Naive thymus-derived CD4-positive, alpha-beta T cell (primary cell): ENCODE measurements around the gene GALNT10. TPM values are rescaled to one million over a fixed set of nuclear protein-coding genes. Genes with fewer than 3 reads are reported as not detected.

ENCODE experiments used
- ATAC-seq: fragments of 150-1000 bp; cut with Tn5 transposase; 2 replicates; pipeline ENCODE4 v1.10.0; 2021; ENCODE audit warnings: mild to moderate bottlenecking, moderate library complexity
- CTCF ChIA-PET: fragments of 350-600 bp; sonication (Branson Sonifier 250); formaldehyde crosslinking; loops from one replicate; lab custom pipeline; 2021; ENCODE audit warnings: antibody characterized with exemption; lab: Charles Lee
- POLR2A ChIA-PET: fragments of 350-600 bp; sonication (Branson Sonifier 250); formaldehyde crosslinking; loops from one replicate; lab custom pipeline; 2021; ENCODE audit warnings: antibody characterized with exemption, inconsistent platforms; lab: Charles Lee
- DNase-seq, 9 donors: peaks; one replicate each; pipeline versions ENCODE4 v3.0.0 to v3.0.0-alpha.2; 2020 to 2022; ENCODE audit warnings: mixed read lengths in 1 of 9
- H3K27ac ChIP-seq: one replicate; pipeline ENCODE4 v1.7.0; 2013; ENCODE audit warnings: mild to moderate bottlenecking, low read depth, low read length, moderate library complexity
- H3K27me3 ChIP-seq, 2 donors: one replicate each; pipeline ENCODE4 v1.7.0; 2013; ENCODE audit warnings: low read length in 2 of 2, mild to moderate bottlenecking in 2 of 2, moderate library complexity in 2 of 2; ENCODE audit not compliant: control insufficient read depth in 2 of 2, insufficient read depth in 2 of 2
- H3K36me3 ChIP-seq, 3 experiments: 1 replicate in 2 of 3; 2 replicates in 1 of 3; pipeline ENCODE4 v1.7.0; 2013; ENCODE audit warnings: low read length in 3 of 3, mild to moderate bottlenecking in 3 of 3, moderate library complexity in 1 of 3; ENCODE audit not compliant: insufficient read depth in 3 of 3, control insufficient read depth in 2 of 3
- H3K4me1 ChIP-seq, 2 donors: one replicate each; pipeline ENCODE4 v1.7.0; 2013; ENCODE audit warnings: low read length in 2 of 2, mild to moderate bottlenecking in 2 of 2, moderate library complexity in 1 of 2; ENCODE audit not compliant: control insufficient read depth in 2 of 2, insufficient read depth in 2 of 2
- H3K4me3 ChIP-seq: 2 replicates; pipeline ENCODE4 v1.7.0; 2013; ENCODE audit warnings: mild to moderate bottlenecking, low read length
- H3K9me3 ChIP-seq, 3 experiments: 1 replicate in 2 of 3; 2 replicates in 1 of 3; pipeline ENCODE4 v1.7.0; 2013; ENCODE audit warnings: low read length in 3 of 3; ENCODE audit not compliant: control insufficient read depth in 2 of 3
- H3K27ac Mint-ChIP-seq, 9 donors: one replicate each; pipeline ENCODE4 v1.8.0; 2020 to 2022; ENCODE audit warnings: mixed read lengths in 9 of 9, mild to moderate bottlenecking in 8 of 9, moderate library complexity in 5 of 9, inconsistent platforms in 2 of 9
- H3K27me3 Mint-ChIP-seq, 5 donors: one replicate each; pipeline ENCODE4 v1.8.0; 2021 to 2022; ENCODE audit warnings: mixed read lengths in 5 of 5, mild to moderate bottlenecking in 1 of 5
- H3K36me3 Mint-ChIP-seq, 5 donors: one replicate each; pipeline ENCODE4 v1.8.0; 2020 to 2022; ENCODE audit warnings: mixed read lengths in 5 of 5, mild to moderate bottlenecking in 3 of 5, inconsistent platforms in 1 of 5
- H3K4me1 Mint-ChIP-seq, 7 donors: one replicate each; pipeline ENCODE4 v1.8.0; 2020 to 2022; ENCODE audit warnings: mixed read lengths in 7 of 7, mild to moderate bottlenecking in 3 of 7, inconsistent platforms in 1 of 7
- H3K4me3 Mint-ChIP-seq, 10 donors: one replicate each; pipeline ENCODE4 v1.8.0; 2020 to 2022; ENCODE audit warnings: mild to moderate bottlenecking in 10 of 10, mixed read lengths in 10 of 10, moderate library complexity in 6 of 10, inconsistent platforms in 2 of 10
- H3K9me3 Mint-ChIP-seq, 11 donors: one replicate each; pipeline ENCODE4 v1.8.0; 2020 to 2022; ENCODE audit warnings: mixed read lengths in 11 of 11, mild to moderate bottlenecking in 4 of 11, inconsistent platforms in 1 of 11, moderate library complexity in 1 of 11
- intact Hi-C, 2 donors: fragments of 100-400 bp; cut with micrococcal nuclease; formaldehyde crosslinking; loops; one replicate each; pipeline ENCODE4 v1.15.1; 2023
- polyA plus RNA-seq, 2 donors: library from polyadenylated mRNA; unstranded; fragments of 300-500 nt; fragmentation: Illumina TruSeq; gene quantifications; one replicate each; pipeline ENCODE4 v1.2.3, GENCODE V29; 2021
- total RNA-seq, 6 experiments: library from RNA in 5 of 6; stranded (reverse) in 5 of 6; gene quantifications; 1 replicate in 5 of 6; 2 replicates in 1 of 6; pipeline ENCODE4 v1.2.3 and lab custom pipeline; 2021 to 2026

GALNT10 gene
- total and polyA plus RNA-seq, 7 experiments from 2014 or later, result 6.2 to 56.4 (median 24.8) TPM

DNA sequence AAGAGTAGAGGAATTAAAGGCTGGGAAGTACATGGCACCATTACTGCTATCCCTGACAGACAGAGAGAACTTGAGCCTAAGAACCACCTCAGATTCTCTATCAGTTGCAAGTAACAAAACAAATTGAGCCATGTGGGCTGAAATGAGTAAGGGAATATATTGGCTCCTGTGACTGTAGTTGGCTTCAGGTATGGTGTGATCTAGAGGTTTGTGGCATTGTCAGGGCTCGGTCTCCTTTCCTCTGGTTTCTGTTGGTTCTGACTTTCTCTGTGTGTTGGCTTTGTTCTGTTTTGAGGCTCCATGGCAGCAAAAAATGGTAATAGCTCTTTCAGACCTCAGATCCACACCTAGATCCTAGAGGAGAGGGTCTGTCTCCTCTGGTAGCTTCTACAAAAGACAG lies 5.7 kb downstream of the GALNT10 start:
- peak overlapping the region in 8 of 10 donors; percentile 4 to 58 (median 44) for H3K4me3 Mint-ChIP-seq
- ATAC-seq (no peak), DNase-seq (no peak)
- intact Hi-C loops, result loop anchor here (5.0 to 10.0 kb wide), 4 partner anchors 41 to 749 kb away; partner anchors contain the start of genes CNOT8 (in 1 of the 2), FAXDC2 (in 1 of the 2) and MRPL22 (in 1 of the 2)
- peaks cover 35 to 37% of the 10 kb centered on the region in 2 donors for H3K4me1 ChIP-seq
- peaks cover 0 to 31% (median 4%) of the 10 kb centered on the region in 5 donors for H3K36me3 Mint-ChIP-seq
- H3K27ac Mint-ChIP-seq, result peak overlapping the region in 8 of 9 donors; percentile 21 to 97 (median 52)
- no peaks in the 10 kb centered on the region for H3K36me3 ChIP-seq
- H3K4me3 ChIP-seq, result no peak overlapping the region
- no peaks in the 10 kb centered on the region for H3K27me3 Mint-ChIP-seq
- CTCF ChIA-PET, result interaction anchor here (0.5 to 2.9 kb wide), 4 partner anchors 11 to 123 kb away, joined by 3 to 20 read pairs (median 4); no protein-coding TSS in a partner anchor
- H3K9me3 ChIP-seq, result no peaks in the 10 kb centered on the region
- H3K27ac ChIP-seq, result no peak overlapping the region
- H3K9me3 Mint-ChIP-seq, result no peaks in the 10 kb centered on the region
- POLR2A ChIA-PET, result interaction anchor here (1.2 to 1.3 kb wide), 2 partner anchors 9 to 12 kb away, joined by 3 to 4 read pairs; no protein-coding TSS in a partner anchor
- H3K4me1 Mint-ChIP-seq, result peaks cover 49 to 78% (median 57%) of the 10 kb centered on the region in 7 donors
- H3K27me3 ChIP-seq, result no peaks in the 10 kb centered on the region

DNA sequence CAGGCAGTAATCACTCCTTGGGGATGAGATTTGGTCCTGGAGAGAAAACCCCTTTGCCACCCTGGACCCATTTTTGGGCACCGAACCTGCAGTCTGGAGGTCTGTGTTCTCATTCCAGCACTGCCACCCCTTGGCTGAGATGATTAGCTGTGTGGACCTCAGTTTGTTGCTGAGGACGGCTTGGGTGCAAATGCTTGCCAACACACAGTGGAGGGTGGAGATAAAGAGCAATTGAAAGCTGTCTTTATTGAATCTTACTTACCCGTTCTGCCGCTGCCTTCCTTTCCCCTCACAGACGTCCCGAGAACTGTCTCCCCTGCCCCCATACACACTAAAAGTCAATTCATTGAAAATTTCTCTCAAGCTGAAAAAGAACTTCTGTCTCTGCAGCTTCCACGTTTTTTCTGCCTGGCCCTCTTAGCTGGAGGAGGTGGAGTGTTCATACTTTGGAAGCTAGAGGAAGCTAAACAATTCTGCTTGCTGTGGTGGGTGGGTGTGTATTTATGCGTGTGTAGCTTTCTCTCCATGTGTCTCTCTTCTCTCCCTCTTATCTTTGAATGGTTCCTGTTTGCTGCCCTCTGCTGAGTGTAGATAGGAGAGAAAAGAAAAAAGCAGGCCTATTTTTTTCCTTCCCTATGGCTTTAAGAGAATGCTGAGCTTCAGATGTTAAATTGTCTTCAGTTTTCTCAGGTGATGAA lies 6.6 kb downstream of the GALNT10 start:
- intact Hi-C loops, result loop anchor here (1.0 to 10.0 kb wide), 5 partner anchors 40 to 748 kb away; partner anchors contain the start of genes CNOT8 (in 1 of the 2), FAXDC2 (in 1 of the 2) and MRPL22 (in 1 of the 2)
- CTCF ChIA-PET, result interaction anchor here (0.6 to 2.9 kb wide), 13 partner anchors 8 to 159 kb away, joined by 3 to 20 read pairs (median 3); partner anchors contain the start of genes FAM114A2 and MFAP3

DNA sequence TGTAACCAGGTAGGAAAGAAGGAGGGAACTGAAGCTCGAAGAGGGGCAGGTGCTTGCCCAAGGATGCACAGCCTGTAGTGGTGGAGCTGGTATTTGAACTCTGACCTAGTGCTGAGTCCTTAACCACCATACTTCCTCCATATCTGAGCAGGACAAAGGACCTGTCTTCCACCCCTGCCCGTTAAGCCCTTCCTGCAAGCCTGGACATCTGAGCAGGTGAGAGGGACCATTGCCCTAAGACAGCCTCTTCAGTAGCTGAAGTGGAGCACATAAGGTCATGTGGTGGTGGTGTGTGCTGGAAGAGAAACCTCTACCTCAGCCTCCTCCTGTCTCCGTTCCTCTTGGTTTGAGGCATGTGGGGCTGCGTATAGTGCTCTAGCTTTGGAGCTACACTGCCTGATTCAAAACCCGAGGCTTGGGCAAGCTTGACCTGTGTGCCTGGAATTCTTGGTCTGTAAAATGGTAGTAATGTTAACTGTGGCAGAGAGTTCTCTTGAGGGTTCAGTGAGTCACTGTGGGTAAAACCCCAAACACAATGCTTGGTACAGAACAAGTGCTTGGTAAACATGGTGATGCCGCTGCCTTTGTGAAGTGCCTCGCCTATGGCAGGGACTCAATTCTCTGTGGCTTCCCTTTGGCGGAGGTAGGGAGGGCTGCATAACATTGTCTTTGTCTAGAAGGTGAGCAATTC lies 7.4 kb downstream of the GALNT10 start:
- Histone ChIP-seq H3K27ac (peak overlapping the region; percentile 0), H3K36me3 (no peaks in the 10 kb centered on the region), H3K9me3 (no peaks in the 10 kb centered on the region), H3K4me1 (peaks cover 32 to 37% of the 10 kb centered on the region in 2 donors), H3K4me3 (no peak overlapping the region), H3K27me3 (no peaks in the 10 kb centered on the region)
- Mint-ChIP-seq H3K9me3 (no peaks in the 10 kb centered on the region), H3K4me3 (peak overlapping the region in 9 of 10 donors; percentile 7 to 84 (median 57)), H3K36me3 (peaks cover 0 to 28% (median 4%) of the 10 kb centered on the region in 5 donors), H3K4me1 (peaks cover 40 to 78% (median 49%) of the 10 kb centered on the region in 7 donors), H3K27ac (peak overlapping the region; percentile 37 to 97 (median 82)), H3K27me3 (no peaks in the 10 kb centered on the region)
- intact Hi-C loops, result loop anchor here (1.0 to 10.0 kb wide), 10 partner anchors 8 to 747 kb away; partner anchors contain the start of genes GALNT10 (in 2 of the 2), CNOT8 (in 1 of the 2), FAXDC2 (in 1 of the 2) and MRPL22 (in 1 of the 2)
- peak in 3 of 9 donors; percentile 13 to 65 (median 47) for DNase-seq
- ChIA-PET CTCF (interaction anchor here (0.6 to 2.9 kb wide), 9 partner anchors 8 to 159 kb away, joined by 3 to 20 read pairs (median 4); partner anchors contain the start of genes FAM114A2 and MFAP3), POLR2A (interaction anchor here (0.6 to 4.1 kb wide), 6 partner anchors 7 to 159 kb away, joined by 3 to 16 read pairs (median 4); partner anchors contain the start of genes FAM114A2, GALNT10 and MFAP3)
- peak; percentile 78 for ATAC-seq

More for the DNA sequence above, 6.6 kb downstream of the GALNT10 start:
- POLR2A ChIA-PET, result interaction anchor here (0.6 to 4.1 kb wide), 5 partner anchors 8 to 158 kb away, joined by 3 to 16 read pairs (median 4); partner anchors contain the start of genes FAM114A2, GALNT10 and MFAP3
- Mint-ChIP-seq H3K4me3 (peak overlapping the region; percentile 1 to 84 (median 58)), H3K27ac (peak overlapping the region; percentile 27 to 97 (median 76)), H3K36me3 (peaks cover 0 to 31% (median 4%) of the 10 kb centered on the region in 5 donors), H3K27me3 (no peaks in the 10 kb centered on the region), H3K9me3 (no peaks in the 10 kb centered on the region), H3K4me1 (peaks cover 43 to 78% (median 49%) of the 10 kb centered on the region in 7 donors)
- Histone ChIP-seq H3K27ac (peak overlapping the region; percentile 0), H3K4me1 (peaks cover 28 to 29% of the 10 kb centered on the region in 2 donors), H3K4me3 (no peak overlapping the region), H3K27me3 (no peaks in the 10 kb centered on the region), H3K36me3 (no peaks in the 10 kb centered on the region), H3K9me3 (no peaks in the 10 kb centered on the region)
- DNase-seq, result peak in 2 of 9 donors; percentile 19 to 27
- peak; percentile 65 for ATAC-seq

DNA sequence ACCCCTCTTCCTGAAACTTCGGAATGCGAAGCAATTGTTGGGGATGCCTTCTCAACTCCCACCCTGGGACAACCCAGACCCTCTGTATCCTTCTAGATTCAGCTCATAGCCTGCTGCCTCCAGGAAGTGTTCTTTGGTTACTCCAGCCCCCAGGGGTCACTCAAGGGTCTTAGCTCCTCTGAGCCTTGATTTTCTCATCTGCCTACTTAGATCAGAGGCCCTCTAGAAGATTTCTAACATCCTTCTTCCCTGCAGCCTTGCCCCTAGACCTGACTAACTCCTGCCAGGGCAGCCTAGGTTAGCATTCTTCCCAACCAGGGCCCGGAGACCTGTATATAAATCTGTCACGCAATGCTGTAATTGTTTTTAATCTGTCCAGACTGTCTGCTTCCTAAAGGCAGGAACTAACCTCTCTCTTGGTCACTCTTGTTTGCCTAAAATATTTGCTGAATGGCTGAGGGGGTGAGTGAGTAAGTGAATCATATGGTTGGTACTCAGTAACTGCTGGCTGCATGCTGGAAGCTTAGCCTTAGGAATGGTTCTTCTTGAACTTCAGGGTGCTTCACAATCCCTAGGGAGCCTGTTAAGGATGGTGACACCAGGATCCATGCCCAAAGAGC lies 8.2 kb downstream of the GALNT10 start:
- H3K4me1 Mint-ChIP-seq, result peaks cover 44 to 77% (median 50%) of the 10 kb centered on the region in 7 donors
- H3K27ac ChIP-seq, result no peak overlapping the region
- CTCF ChIA-PET, result interaction anchor here (0.6 to 2.9 kb wide), 4 partner anchors 9 to 126 kb away, joined by 3 to 20 read pairs (median 5); no protein-coding TSS in a partner anchor

DNA sequence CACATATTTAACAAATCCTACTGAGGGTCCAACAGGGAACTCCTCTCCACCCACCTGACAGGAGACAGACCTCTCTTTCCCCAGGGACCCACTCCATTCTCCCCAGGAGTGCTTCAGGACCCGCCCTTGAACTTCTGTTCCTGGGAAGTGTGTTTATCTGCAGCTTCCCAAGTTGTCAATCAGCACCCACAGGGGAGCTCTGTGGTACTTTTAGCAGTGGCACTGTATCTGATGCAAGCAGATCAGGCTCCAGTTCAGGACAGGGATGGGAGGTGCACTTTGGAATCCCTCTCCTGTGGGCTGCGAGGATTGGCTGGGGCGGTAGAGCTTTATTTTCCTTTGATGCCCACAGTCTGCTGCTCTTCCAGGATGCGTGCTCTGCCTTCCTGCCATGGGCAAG lies 8.7 kb downstream of the GALNT10 start:
- Histone ChIP-seq H3K27me3 (no peaks in the 10 kb centered on the region), H3K4me3 (no peak overlapping the region), H3K9me3 (no peaks in the 10 kb centered on the region), H3K36me3 (no peaks in the 10 kb centered on the region), H3K27ac (no peak overlapping the region), H3K4me1 (peaks cover 32 to 43% of the 10 kb centered on the region in 2 donors)
- DNase-seq, result no peak
- ChIA-PET POLR2A (interaction anchor here (4.1 kb wide), 1 partner anchor 10 kb away, joined by 16 read pairs; the partner anchor contains the start of gene GALNT10), CTCF (interaction anchor here (0.6 to 1.0 kb wide), 2 partner anchors 10 to 102 kb away, joined by 3 to 5 read pairs; no protein-coding TSS in a partner anchor)
- ATAC-seq, result no peak
- no peaks in the 10 kb centered on the region for H3K27me3 Mint-ChIP-seq
- peak overlapping the region in 1 of 10 donors; percentile 84 for H3K4me3 Mint-ChIP-seq
- peaks cover 45 to 78% (median 53%) of the 10 kb centered on the region in 7 donors for H3K4me1 Mint-ChIP-seq
- no peaks in the 10 kb centered on the region for H3K9me3 Mint-ChIP-seq
- intact Hi-C loops, result loop anchor here (2.0 to 10.0 kb wide), 5 partner anchors 16 to 746 kb away; partner anchors contain the start of genes CNOT8 (in 1 of the 2), FAXDC2 (in 1 of the 2) and MRPL22 (in 1 of the 2)
- peak overlapping the region in 5 of 9 donors; percentile 64 to 97 (median 89) for H3K27ac Mint-ChIP-seq
- peaks cover 0 to 33% (median 4%) of the 10 kb centered on the region in 5 donors for H3K36me3 Mint-ChIP-seq

More for the DNA sequence above, 8.2 kb downstream of the GALNT10 start:
- no peaks in the 10 kb centered on the region for H3K9me3 ChIP-seq
- no peaks in the 10 kb centered on the region for H3K9me3 Mint-ChIP-seq
- no peak for DNase-seq
- H3K36me3 Mint-ChIP-seq, result peaks cover 0 to 30% (median 4%) of the 10 kb centered on the region in 5 donors
- H3K27me3 Mint-ChIP-seq, result no peaks in the 10 kb centered on the region
- peaks cover 32 to 43% of the 10 kb centered on the region in 2 donors for H3K4me1 ChIP-seq
- intact Hi-C loops, result loop anchor here (1.0 to 10.0 kb wide), 9 partner anchors 8 to 746 kb away; partner anchors contain the start of genes GALNT10 (in 2 of the 2), CNOT8 (in 1 of the 2), FAXDC2 (in 1 of the 2) and MRPL22 (in 1 of the 2)
- H3K4me3 Mint-ChIP-seq, result peak overlapping the region in 5 of 10 donors; percentile 9 to 84 (median 53)
- POLR2A ChIA-PET, result interaction anchor here (4.1 kb wide), 1 partner anchor 9 kb away, joined by 16 read pairs; the partner anchor contains the start of gene GALNT10
- H3K4me3 ChIP-seq, result no peak overlapping the region
- H3K36me3 ChIP-seq, result no peaks in the 10 kb centered on the region
- ATAC-seq, result no peak
- peak overlapping the region in 8 of 9 donors; percentile 20 to 97 (median 81) for H3K27ac Mint-ChIP-seq
- H3K27me3 ChIP-seq, result no peaks in the 10 kb centered on the region
